Endothelial cell (in vitro differentiated cells): ENCODE data around the gene HMG20A. TPM values are rescaled to one million over a fixed set of nuclear protein-coding genes. Genes with fewer than 3 reads are reported as not detected.

Experiments used
- DNase-seq: peaks from one replicate; pipeline ENCODE4 v3.0.0; 2021; ENCODE audit warnings: low spot score
- H3K27ac Mint-ChIP-seq: one replicate; pipeline ENCODE4 v1.8.0; 2021; ENCODE audit warnings: mixed read lengths, inconsistent platforms; ENCODE audit not compliant: unreplicated experiment
- H3K27me3 Mint-ChIP-seq: one replicate; pipeline ENCODE4 v1.8.0; 2021; ENCODE audit warnings: mild to moderate bottlenecking, moderate library complexity, mixed read lengths, inconsistent platforms; ENCODE audit not compliant: unreplicated experiment
- H3K36me3 Mint-ChIP-seq: one replicate; pipeline ENCODE4 v1.8.0; 2021; ENCODE audit warnings: mild to moderate bottlenecking, low read depth, mixed read lengths, inconsistent platforms; ENCODE audit not compliant: unreplicated experiment
- H3K4me1 Mint-ChIP-seq: one replicate; pipeline ENCODE4 v1.8.0; 2021; ENCODE audit warnings: mild to moderate bottlenecking, mixed read lengths, inconsistent platforms; ENCODE audit not compliant: unreplicated experiment
- H3K4me3 Mint-ChIP-seq: one replicate; pipeline ENCODE4 v1.8.0; 2021; ENCODE audit warnings: mild to moderate bottlenecking, mixed read lengths, inconsistent platforms; ENCODE audit not compliant: unreplicated experiment
- H3K9me3 Mint-ChIP-seq: one replicate; pipeline ENCODE4 v1.8.0; 2021; ENCODE audit warnings: mixed read lengths, inconsistent platforms; ENCODE audit not compliant: unreplicated experiment
- total RNA-seq: library from RNA; stranded (reverse); fragmentation: NEBNext Ultra II Directional; extraction: Animal tissue kit (Norgen Biotek cat#: 25700); gene quantifications from one replicate; pipeline ENCODE4 v1.2.1, GENCODE V29; 2021; ENCODE audit not compliant: unreplicated experiment
- TF ChIP-seq, protein P1 (sequence below): fragments of 200-600 bp; sonication (generic); IDR thresholded peaks from one replicate; pipeline ENCODE4 v1.5.0; 2021; ENCODE audit warnings: antibody characterized with exemption; ENCODE audit not compliant: unreplicated experiment

The HMG20A gene
- total RNA-seq, 1 donor from 2014 or later: 111 TPM

DNA sequence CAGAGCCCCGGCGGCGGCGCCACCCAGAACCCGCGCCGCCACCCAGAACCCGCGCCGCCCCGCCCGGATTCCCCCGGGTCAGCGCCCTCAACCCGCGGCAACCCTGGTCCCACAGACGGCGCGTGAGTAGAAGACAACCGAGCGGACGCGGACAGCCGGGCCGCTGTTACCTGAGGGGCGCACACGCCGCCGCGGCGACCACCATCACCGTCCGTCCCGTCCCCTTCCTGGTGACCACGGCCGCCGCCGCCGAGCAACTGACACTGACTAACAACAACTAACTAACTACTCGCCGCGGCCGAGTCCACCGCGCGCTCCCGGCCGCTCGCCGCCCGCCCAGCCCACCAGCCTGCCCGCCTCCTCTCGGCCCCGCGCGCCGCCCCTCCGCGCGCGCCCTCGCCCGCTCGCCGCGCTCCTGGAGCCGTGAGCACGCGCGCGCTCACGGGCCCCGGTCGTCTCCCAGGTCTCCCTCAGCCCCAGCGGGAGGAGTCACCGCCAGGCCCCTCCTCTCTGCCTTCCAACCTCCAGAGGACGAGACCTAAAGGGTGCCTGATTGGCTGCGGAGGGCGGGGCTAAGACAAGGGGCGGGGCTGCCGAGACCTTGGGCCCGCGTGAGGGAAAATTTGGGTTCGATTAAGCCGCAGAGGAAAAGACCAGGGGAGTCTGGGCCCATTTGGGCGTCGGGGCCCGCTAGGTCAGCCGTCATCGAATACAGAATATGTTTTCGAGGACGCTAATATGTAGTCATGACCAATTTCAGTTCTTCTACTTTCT lies 665 bp upstream of the HMG20A start, which contains the start of gene PEAK1:
Gene PEAK1, minus strand, starts transcription at position 269 of the 774 bp plus-strand sequence. CDS start 238,178 bp downstream, outside the sequence.
- H3K36me3 Mint-ChIP-seq: peaks cover 10% of the 10 kb centered on the region
- H3K27ac Mint-ChIP-seq: peak within 1 kb of the TSS; percentile 98
- TF ChIP-seq, protein P1, sequence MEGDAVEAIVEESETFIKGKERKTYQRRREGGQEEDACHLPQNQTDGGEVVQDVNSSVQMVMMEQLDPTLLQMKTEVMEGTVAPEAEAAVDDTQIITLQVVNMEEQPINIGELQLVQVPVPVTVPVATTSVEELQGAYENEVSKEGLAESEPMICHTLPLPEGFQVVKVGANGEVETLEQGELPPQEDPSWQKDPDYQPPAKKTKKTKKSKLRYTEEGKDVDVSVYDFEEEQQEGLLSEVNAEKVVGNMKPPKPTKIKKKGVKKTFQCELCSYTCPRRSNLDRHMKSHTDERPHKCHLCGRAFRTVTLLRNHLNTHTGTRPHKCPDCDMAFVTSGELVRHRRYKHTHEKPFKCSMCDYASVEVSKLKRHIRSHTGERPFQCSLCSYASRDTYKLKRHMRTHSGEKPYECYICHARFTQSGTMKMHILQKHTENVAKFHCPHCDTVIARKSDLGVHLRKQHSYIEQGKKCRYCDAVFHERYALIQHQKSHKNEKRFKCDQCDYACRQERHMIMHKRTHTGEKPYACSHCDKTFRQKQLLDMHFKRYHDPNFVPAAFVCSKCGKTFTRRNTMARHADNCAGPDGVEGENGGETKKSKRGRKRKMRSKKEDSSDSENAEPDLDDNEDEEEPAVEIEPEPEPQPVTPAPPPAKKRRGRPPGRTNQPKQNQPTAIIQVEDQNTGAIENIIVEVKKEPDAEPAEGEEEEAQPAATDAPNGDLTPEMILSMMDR: no peak
- H3K9me3 Mint-ChIP-seq: no peaks in the 10 kb centered on the region
- peak; percentile 99 for DNase-seq
- peaks cover 14% of the 10 kb centered on the region for H3K27me3 Mint-ChIP-seq
- H3K4me1 Mint-ChIP-seq: peaks cover 49% of the 10 kb centered on the region
- peak within 1 kb of the TSS; percentile 99 for H3K4me3 Mint-ChIP-seq

DNA sequence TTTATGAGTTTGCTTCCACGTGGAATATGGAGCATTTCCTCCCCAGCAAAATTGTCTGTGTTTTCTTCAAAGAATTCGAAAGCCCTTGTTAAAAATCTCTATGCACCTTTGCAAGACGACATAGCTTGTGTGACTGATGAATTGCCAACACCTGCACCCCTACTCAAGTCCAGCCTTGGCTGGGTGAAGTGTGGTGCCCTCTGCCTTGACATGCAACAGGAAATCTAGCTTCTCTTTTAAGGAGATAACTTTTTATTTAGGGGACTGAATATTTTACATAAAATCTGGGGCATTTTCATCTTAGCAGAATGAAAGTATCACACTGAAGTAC lies 647 bp downstream of the HMG20A start:
- H3K36me3 Mint-ChIP-seq: peaks cover 12% of the 10 kb centered on the region
- H3K9me3 Mint-ChIP-seq: no peaks in the 10 kb centered on the region
- H3K4me1 Mint-ChIP-seq: peaks cover 50% of the 10 kb centered on the region
- TF ChIP-seq, protein P1: no peak
- peak; percentile 15 for DNase-seq
- peak overlapping the region; percentile 95 for H3K4me3 Mint-ChIP-seq
- H3K27ac Mint-ChIP-seq: peak overlapping the region; percentile 98
- H3K27me3 Mint-ChIP-seq: peaks cover 14% of the 10 kb centered on the region

DNA sequence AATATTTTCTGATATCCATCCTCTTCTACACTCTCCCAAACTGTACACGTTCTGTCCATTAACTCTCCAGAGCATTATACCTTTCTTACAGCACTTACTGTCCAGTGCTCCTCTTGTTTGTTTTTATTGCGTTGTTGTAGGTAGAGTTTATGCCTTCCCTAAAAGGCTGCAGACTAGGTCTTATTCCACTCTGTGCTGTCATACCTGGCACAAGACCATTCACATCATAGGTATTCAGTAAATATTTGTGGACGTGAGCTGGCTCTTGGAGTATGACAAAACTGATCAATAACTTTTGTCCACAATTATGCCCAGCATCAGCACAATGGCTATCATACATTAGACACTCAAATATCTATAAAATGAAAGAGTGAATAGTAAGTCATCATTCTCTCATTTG lies 4.4 kb downstream of the HMG20A start:
- no peak overlapping the region for H3K27ac Mint-ChIP-seq
- H3K36me3 Mint-ChIP-seq: peaks cover 3% of the 10 kb centered on the region
- TF ChIP-seq, protein P1: no peak
- H3K4me1 Mint-ChIP-seq: peaks cover 39% of the 10 kb centered on the region
- peaks cover 5% of the 10 kb centered on the region for H3K27me3 Mint-ChIP-seq
- H3K9me3 Mint-ChIP-seq: no peaks in the 10 kb centered on the region
- peak overlapping the region; percentile 16 for H3K4me3 Mint-ChIP-seq
- DNase-seq: no peak

DNA sequence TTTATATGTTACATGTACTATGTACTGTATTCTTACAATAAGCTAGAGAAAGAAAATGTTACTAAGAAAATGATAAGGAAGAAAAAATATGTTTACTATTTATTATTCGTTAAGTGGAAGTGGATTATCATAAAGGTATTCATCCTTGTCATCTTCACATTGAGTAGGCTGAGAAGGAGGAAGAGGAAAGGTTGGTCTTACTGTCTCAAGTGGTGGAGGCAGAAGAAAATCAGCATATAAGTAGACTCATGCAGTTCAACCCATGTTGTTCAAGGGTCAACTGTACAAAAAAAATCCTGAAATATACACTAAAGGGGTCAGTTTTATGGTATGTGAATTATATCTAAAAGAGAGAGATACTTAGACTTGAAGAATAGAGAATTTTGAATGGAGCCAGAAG lies 5.7 kb downstream of the HMG20A start:
- TF ChIP-seq, protein P1: no peak
- Mint-ChIP-seq H3K36me3 (peaks cover 3% of the 10 kb centered on the region), H3K27ac (no peak overlapping the region), H3K4me3 (no peak overlapping the region), H3K4me1 (peaks cover 39% of the 10 kb centered on the region), H3K9me3 (no peaks in the 10 kb centered on the region), H3K27me3 (no peaks in the 10 kb centered on the region)
- DNase-seq: no peak

DNA sequence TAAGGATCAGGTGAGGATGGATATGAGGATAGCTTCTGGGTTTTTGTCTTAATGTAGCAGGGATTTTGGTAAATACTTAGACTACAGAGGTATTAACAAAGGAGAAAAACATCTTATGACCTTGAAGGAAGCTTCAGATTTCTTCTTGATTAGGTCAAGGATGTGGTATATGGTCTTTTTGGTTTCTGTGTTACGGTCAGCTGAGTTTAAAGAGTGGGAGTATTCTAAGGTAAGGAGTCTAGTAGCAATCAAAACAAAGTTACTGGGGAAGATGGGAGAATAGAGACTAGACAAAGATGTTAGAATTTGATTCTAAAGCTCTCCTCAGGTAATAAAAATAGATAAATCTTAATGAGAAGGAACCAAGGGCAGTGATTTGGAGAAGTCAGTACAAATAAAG lies 6.2 kb downstream of the HMG20A start:
- Mint-ChIP-seq H3K27me3 (no peaks in the 10 kb centered on the region), H3K4me1 (peaks cover 43% of the 10 kb centered on the region), H3K36me3 (peaks cover 3% of the 10 kb centered on the region), H3K9me3 (no peaks in the 10 kb centered on the region), H3K27ac (no peak overlapping the region), H3K4me3 (no peak overlapping the region)
- TF ChIP-seq, protein P1: no peak
- no peak for DNase-seq
